Nephron progenitor cell (in vitro differentiated cells): Measurements from ENCODE around the gene MED13.
A peak's percentile ranks its signal among the peaks of the same experiment; 100 is the strongest.

Experiments used
- DNase-seq: peaks from one replicate; pipeline ENCODE4 v3.0.0; 2021
- H3K27ac Mint-ChIP-seq: 2 replicates; pipeline ENCODE4 v1.8.0; 2021; ENCODE audit warnings: mild to moderate bottlenecking, moderate library complexity, mixed read lengths
- H3K27me3 Mint-ChIP-seq: 2 replicates; pipeline ENCODE4 v1.8.0; 2021; ENCODE audit warnings: mild to moderate bottlenecking, low read depth, mixed read lengths; ENCODE audit not compliant: poor library complexity
- H3K36me3 Mint-ChIP-seq: 2 replicates; pipeline ENCODE4 v1.8.0; 2021; ENCODE audit warnings: low read depth, mixed read lengths
- H3K4me1 Mint-ChIP-seq: 2 replicates; pipeline ENCODE4 v1.8.0; 2021; ENCODE audit warnings: mixed read lengths
- H3K4me3 Mint-ChIP-seq: 2 replicates; pipeline ENCODE4 v1.8.0; 2021; ENCODE audit warnings: mild to moderate bottlenecking, moderate library complexity, mixed read lengths
- H3K9me3 Mint-ChIP-seq: 2 replicates; pipeline ENCODE4 v1.8.0; 2021; ENCODE audit warnings: mild to moderate bottlenecking, moderate library complexity, mixed read lengths
- TF ChIP-seq, protein P1 (sequence below): fragments of 200-600 bp; sonication (generic); IDR thresholded peaks from 2 replicates; pipeline ENCODE4 v1.5.0; 2021; ENCODE audit warnings: antibody characterized with exemption

MED13 gene

DNA sequence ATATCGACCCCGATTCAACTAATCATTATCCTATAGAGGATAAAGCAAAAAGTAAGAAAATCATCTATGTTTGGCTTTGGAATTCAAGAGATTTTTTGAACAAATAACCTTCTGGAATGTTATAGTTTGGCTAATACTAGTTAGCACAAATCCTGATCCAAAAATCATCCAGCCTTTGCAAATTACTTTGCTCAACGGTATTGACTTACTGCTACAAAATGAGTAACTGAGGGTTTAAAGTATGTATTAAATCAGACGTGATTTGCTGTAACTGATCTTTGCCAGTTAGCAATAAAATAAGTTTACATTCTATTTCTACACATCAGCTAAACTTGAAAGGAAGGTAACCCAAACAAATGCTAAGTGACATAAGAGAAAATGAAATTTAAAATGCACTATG, 6.5 kb downstream of the MED13 start:
- no peak for DNase-seq
- Mint-ChIP-seq H3K27me3 (no peaks in the 10 kb centered on the region), H3K4me1 (peaks cover 58% of the 10 kb centered on the region), H3K36me3 (peaks cover 36% of the 10 kb centered on the region), H3K9me3 (no peaks in the 10 kb centered on the region), H3K4me3 (no peak overlapping the region), H3K27ac (peak overlapping the region; percentile 66)
- TF ChIP-seq, protein P1, sequence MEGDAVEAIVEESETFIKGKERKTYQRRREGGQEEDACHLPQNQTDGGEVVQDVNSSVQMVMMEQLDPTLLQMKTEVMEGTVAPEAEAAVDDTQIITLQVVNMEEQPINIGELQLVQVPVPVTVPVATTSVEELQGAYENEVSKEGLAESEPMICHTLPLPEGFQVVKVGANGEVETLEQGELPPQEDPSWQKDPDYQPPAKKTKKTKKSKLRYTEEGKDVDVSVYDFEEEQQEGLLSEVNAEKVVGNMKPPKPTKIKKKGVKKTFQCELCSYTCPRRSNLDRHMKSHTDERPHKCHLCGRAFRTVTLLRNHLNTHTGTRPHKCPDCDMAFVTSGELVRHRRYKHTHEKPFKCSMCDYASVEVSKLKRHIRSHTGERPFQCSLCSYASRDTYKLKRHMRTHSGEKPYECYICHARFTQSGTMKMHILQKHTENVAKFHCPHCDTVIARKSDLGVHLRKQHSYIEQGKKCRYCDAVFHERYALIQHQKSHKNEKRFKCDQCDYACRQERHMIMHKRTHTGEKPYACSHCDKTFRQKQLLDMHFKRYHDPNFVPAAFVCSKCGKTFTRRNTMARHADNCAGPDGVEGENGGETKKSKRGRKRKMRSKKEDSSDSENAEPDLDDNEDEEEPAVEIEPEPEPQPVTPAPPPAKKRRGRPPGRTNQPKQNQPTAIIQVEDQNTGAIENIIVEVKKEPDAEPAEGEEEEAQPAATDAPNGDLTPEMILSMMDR = no peak

DNA sequence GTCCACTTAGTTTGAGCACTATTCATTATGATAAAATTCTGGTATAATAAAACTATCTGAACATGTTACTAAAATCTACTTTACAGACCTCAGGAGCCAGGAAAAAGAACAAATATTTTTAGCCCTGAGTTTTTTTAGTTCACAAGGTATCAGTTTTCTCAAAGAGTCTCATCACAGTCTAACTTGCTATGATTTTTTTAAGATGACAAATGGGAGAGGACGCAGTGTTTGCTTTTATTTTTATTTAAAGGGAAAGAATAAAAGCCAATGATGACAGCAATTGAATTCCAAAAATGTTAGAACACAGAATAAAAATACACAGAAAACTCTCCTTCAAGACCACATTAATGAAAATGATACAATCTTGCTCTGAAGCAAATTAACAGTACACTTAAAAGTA, 7.4 kb downstream of the MED13 start:
- DNase-seq = no peak
- no peaks in the 10 kb centered on the region for H3K27me3 Mint-ChIP-seq
- peaks cover 36% of the 10 kb centered on the region for H3K36me3 Mint-ChIP-seq
- no peaks in the 10 kb centered on the region for H3K9me3 Mint-ChIP-seq
- peaks cover 49% of the 10 kb centered on the region for H3K4me1 Mint-ChIP-seq
- peak overlapping the region; percentile 55 for H3K27ac Mint-ChIP-seq
- H3K4me3 Mint-ChIP-seq = no peak overlapping the region
- TF ChIP-seq, protein P1 = no peak

DNA sequence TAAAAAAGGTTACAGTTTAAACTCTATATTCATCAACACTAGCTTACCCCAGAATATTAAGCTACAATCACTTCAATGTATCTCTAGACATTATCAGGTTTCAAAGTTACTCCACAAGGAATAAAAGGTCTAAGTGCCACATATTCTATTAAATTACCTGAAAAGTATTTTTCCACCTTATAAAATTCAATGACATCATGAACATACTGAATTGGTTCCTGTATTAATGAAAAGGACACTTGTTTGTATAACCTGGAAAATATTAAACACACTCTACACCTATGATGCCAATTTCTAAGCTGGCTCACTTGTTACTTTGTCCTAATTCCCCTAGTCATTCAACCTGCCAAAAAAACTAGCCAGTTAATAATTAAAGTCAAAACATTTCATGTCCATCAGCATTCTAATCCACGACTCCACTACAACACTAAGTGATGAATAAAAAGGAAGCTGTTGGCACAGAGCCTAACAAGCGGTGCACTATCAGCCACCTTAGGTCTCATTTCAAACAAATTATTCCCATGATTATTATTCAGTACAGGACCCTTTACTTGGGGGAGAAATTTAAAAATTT, 12.2 kb downstream of the MED13 start:
- H3K27me3 Mint-ChIP-seq = no peaks in the 10 kb centered on the region
- DNase-seq = no peak
- peaks cover 13% of the 10 kb centered on the region for H3K4me1 Mint-ChIP-seq
- H3K9me3 Mint-ChIP-seq = no peaks in the 10 kb centered on the region
- no peak overlapping the region for H3K27ac Mint-ChIP-seq
- no peak overlapping the region for H3K4me3 Mint-ChIP-seq
- TF ChIP-seq, protein P1 = no peak
- peaks cover 52% of the 10 kb centered on the region for H3K36me3 Mint-ChIP-seq

DNA sequence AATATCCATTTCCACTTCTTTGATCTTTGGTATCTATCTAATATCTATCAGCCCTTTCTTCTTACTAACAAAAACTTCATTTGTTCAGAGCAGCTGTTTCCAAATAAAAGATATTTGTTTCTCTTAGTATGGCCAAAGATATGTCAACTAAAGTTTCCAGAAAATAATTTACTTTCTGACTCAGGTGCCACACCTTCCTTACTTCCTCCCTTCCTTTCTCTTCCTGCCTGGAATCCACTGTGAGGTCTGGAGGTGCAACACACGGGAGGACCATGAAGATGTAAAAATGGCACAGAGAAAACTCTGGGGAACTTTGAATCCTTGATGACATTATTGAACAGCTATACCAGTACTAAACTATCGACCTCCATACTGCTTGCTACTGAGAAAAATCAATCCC, 14.0 kb downstream of the MED13 start:
- H3K4me3 Mint-ChIP-seq = no peak overlapping the region
- TF ChIP-seq, protein P1 = no peak
- no peaks in the 10 kb centered on the region for H3K9me3 Mint-ChIP-seq
- DNase-seq = no peak
- H3K4me1 Mint-ChIP-seq = peaks cover 5% of the 10 kb centered on the region
- H3K27ac Mint-ChIP-seq = no peak overlapping the region
- H3K36me3 Mint-ChIP-seq = peaks cover 54% of the 10 kb centered on the region
- no peaks in the 10 kb centered on the region for H3K27me3 Mint-ChIP-seq

DNA sequence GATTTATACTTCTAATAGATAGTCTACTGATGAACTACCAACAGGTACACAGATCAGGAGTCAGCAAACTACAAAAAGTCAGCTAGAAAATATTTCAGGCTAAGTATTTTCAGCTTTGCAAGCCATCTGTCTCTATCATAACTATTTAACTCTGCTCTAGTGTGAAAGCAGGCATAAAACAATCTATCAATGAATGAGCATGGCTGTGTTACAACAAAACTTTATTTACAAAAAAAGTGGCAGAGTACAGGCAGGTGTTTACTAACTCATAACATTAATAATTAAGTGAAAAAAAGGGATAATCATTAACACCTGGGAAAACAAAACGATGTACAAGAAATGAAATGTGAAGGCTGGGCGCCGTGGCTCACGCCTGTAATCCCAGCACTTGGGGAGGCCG, 15.8 kb downstream of the MED13 start:
- Mint-ChIP-seq H3K27me3 (no peaks in the 10 kb centered on the region), H3K27ac (peak overlapping the region; percentile 86), H3K4me3 (no peak overlapping the region), H3K9me3 (no peaks in the 10 kb centered on the region), H3K36me3 (peaks cover 63% of the 10 kb centered on the region), H3K4me1 (no peaks in the 10 kb centered on the region)
- TF ChIP-seq, protein P1 = no peak
- DNase-seq = no peak

DNA sequence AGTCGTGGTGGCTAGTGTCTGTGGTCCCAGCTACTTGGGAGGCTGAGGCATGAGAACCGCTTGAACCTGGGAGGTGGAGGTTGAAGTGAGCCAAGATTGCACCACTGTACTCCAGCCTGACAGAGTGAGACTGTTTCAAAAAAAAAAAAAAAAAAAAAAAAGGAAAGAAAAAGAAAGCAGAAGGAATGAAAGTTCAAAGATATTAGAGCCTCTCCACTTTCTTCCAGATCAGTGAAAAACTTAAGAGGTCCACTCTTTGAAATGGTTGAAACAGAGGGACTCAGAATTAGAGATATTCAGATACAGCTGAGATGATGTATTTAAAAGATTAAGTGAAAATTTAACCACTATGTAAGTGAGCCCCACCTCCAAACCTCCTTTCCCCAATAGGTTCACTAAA, 16.8 kb downstream of the MED13 start:
- peaks cover 70% of the 10 kb centered on the region for H3K36me3 Mint-ChIP-seq
- DNase-seq = no peak
- H3K9me3 Mint-ChIP-seq = no peaks in the 10 kb centered on the region
- H3K4me1 Mint-ChIP-seq = no peaks in the 10 kb centered on the region
- TF ChIP-seq, protein P1 = no peak
- no peaks in the 10 kb centered on the region for H3K27me3 Mint-ChIP-seq
- no peak overlapping the region for H3K27ac Mint-ChIP-seq
- H3K4me3 Mint-ChIP-seq = no peak overlapping the region
